Epithelial cell of esophagus (primary cell): Measurements from ENCODE around the gene TRMT10A.
A peak's percentile ranks its signal among the peaks of the same experiment; 100 is the strongest.

ENCODE experiments used
- DNase-seq: peaks from one replicate; pipeline ENCODE4 v3.0.0; 2010; ENCODE audit warnings: low read depth
- H3K4me3 ChIP-seq: 2 replicates; pipeline ENCODE4 v1.5.1; 2011; ENCODE audit warnings: mild to moderate bottlenecking, low read length, control low read depth
- TF ChIP-seq, protein P1 (sequence below): IDR thresholded peaks from 2 replicates; pipeline ENCODE4 v1.5.1; 2011; ENCODE audit warnings: low read depth, mild to moderate bottlenecking, low read length, control low read depth, inconsistent platforms; ENCODE audit not compliant: insufficient read depth; ENCODE audit errors: missing control alignments

The TRMT10A gene

DNA sequence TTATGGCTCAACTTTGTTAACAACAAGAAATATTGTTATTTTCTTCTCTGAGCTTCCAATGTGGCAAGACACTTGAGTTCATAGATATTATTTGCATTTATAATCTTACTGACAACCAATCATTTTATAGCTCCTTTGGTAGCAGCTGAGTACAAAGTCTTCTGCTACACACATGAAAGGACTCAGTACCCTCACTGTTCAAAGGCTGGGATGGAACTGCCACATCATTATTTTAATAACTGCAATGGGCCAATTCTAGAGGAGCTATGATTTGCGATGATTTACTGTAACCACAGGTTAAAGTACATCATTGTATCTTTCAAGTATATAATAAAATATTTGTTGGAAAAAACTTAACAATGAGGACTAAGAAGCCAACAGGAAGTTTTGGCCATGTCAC is 21.7 kb upstream of the TRMT10A start:
- TF ChIP-seq, protein P1, sequence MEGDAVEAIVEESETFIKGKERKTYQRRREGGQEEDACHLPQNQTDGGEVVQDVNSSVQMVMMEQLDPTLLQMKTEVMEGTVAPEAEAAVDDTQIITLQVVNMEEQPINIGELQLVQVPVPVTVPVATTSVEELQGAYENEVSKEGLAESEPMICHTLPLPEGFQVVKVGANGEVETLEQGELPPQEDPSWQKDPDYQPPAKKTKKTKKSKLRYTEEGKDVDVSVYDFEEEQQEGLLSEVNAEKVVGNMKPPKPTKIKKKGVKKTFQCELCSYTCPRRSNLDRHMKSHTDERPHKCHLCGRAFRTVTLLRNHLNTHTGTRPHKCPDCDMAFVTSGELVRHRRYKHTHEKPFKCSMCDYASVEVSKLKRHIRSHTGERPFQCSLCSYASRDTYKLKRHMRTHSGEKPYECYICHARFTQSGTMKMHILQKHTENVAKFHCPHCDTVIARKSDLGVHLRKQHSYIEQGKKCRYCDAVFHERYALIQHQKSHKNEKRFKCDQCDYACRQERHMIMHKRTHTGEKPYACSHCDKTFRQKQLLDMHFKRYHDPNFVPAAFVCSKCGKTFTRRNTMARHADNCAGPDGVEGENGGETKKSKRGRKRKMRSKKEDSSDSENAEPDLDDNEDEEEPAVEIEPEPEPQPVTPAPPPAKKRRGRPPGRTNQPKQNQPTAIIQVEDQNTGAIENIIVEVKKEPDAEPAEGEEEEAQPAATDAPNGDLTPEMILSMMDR = no peak
- no peak for DNase-seq
- no peak overlapping the region for H3K4me3 ChIP-seq

DNA sequence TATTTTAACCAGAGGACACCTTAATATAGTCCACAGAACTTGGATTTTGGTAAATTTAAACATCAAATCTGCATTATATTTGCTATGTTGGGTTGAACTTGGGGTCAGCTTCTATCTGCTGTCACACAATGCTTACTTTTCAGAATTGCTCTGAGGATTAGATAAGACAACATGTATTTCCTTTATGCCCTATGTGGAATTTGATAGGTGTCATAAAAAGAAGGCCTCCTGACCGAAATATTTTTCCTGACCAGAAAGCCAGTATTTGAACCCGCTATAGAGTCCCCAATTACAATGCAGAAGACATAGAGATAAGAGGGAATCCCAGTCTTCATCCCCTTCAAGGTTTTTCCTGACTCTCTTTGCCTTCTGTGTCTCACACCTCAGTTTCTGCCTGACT is 14.9 kb upstream of the TRMT10A start:
- no peak overlapping the region for H3K4me3 ChIP-seq
- TF ChIP-seq, protein P1 = no peak
- DNase-seq = no peak

DNA sequence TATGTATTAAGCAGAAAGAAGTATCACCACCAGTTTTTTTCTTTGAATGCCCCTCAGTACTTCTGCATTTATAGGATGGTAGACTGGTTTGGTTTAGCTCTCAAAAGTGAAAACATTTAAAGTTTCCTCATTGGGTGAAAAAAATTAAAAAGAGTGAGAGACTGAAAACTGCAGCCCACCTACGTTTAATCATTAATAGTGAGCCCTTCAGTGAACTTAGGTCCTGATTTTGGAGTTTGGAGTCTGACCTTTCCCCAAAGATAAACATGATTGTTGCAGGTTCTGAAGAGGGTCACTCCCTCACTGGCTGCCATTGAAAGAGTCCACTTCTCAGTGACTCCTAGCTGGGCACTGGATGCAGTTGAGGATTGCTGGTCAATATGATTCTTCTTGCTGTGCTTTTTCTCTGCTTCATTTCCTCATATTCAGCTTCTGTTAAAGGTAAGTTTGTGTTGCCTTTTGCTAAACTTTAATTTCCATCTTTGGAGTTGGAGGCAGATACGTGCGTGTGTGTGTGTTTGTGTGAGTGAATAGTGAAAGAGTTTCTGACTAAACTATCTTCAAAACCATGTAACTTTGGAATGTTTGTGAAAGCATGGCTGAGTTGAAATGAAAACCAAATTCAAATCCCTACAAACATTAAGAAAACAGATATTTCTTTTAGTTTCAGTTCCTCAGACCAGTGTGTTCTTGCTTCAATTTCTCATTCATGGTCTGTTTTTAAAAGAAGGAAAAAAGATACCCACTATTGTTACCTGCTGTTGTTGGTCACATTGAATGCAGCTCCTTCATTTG is 10.9 kb upstream of the TRMT10A start, which contains the start of gene MTTP:
MTTP (plus strand) TSS at position 295 of the 795 bp plus-strand sequence; CDS start at position 381, 86 bp downstream.
- no peak within 1 kb of the TSS for H3K4me3 ChIP-seq
- TF ChIP-seq, protein P1 = no peak
- no peak for DNase-seq

DNA sequence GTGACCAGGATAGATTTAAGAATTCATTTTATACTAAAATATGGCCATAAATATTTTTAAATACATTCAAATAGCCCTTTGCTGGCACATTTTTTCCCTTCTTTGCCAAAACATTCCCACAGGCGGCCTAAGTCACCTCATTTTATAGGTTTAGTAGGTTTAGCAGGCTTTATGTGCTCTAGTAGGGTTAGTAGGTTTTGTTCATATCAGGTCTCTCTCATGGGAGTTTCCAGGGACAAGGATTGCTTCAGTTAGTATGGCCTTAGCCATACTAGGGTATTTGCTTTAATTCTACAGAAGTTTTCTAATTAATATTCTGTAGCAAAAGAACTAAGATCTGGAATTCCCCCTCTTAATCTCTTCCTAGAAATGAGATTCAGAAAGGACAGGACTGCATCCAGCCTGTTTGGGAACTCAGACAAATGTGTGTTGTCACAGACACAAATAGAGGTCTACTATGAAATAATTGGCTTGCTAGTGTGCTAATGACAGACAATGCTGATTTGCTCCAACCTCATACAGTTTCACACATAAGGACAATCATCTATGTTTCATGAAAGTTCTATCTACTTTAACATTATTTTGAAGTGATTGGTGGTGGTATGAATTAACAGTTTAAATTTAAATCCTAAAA is 10.0 kb upstream of the TRMT10A start:
- TF ChIP-seq, protein P1 = no peak
- H3K4me3 ChIP-seq = no peak overlapping the region
- DNase-seq = no peak

DNA sequence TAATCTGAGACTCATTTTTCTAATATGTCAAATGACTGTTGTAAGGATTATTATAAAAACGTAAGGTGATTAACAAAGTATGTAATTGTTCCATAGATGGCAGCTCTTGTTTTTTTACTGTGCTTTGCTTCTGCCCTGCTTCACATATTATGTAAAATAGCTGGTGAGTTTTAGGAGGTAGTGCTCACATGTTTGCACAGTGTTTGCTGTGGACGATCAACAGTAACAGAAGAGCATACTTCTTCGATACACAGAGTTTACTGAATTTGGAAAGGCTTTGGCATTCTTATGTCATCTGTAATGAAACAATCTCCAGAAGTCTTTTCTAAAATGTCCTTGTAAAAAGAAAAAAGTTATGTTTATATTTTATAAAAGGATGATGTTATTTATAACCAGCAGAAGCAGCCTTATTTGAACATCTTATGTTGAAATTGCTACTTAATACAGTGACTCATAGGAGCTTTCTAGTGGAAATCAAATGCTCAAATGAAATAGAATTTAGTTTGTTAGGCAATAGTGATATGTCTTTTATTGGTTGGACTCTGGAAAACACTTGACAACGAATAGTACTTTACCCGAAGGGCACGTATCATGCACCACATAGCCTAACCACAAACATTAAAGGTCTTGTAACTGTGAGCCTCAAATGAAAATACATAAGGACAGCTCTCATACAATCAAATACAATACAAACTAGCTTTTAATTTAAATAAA is 8.8 kb upstream of the TRMT10A start:
- no peak overlapping the region for H3K4me3 ChIP-seq
- DNase-seq = peak; percentile 34
- TF ChIP-seq, protein P1 = no peak

DNA sequence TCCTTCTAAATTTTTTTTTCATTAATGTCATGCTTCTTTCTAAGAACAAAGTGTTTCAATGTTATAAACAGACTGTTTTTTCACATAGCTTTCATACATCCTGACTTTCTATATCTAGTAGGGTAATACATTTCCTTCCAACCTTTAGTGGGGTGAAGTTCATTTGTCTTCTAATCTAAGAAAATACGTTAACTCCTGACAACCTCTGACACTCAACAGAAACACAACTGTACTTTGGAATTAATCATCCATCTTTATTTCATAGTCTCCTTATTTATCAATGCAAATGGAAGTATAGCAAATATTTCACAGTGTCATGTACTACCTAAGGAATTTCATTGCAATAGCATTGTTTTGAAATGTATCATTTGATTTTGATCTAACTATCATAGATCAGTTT is 8.0 kb upstream of the TRMT10A start:
- TF ChIP-seq, protein P1 = no peak

More for the DNA sequence above, 8.0 kb upstream of the TRMT10A start:
- DNase-seq = no peak
- H3K4me3 ChIP-seq = no peak overlapping the region
